ENCODE data around the gene HMOX2.

DNA sequence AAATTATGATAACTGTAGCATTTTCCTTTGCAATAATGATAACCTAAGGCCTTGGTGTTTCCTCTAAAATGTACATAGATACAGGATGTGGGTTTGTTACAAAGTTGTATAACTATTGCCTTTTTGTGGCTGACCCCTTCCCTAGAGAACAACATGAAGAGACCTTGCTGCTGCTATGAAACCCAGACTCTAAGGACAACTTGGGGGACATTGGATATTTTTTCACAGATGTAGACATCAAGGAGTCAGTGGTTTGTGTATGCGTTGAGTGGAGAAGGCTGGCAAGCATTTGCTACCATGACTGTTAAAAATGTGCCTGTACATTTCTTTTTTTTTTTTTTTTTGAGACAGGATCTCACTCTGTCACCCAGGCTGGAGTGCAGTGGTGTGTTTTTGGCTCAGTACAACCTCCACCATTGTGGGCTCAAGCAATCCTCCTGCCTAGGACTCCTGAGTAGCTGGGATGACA lies 12.3 kb downstream of the HMOX2 start:
- TF ChIP-seq, protein P1, sequence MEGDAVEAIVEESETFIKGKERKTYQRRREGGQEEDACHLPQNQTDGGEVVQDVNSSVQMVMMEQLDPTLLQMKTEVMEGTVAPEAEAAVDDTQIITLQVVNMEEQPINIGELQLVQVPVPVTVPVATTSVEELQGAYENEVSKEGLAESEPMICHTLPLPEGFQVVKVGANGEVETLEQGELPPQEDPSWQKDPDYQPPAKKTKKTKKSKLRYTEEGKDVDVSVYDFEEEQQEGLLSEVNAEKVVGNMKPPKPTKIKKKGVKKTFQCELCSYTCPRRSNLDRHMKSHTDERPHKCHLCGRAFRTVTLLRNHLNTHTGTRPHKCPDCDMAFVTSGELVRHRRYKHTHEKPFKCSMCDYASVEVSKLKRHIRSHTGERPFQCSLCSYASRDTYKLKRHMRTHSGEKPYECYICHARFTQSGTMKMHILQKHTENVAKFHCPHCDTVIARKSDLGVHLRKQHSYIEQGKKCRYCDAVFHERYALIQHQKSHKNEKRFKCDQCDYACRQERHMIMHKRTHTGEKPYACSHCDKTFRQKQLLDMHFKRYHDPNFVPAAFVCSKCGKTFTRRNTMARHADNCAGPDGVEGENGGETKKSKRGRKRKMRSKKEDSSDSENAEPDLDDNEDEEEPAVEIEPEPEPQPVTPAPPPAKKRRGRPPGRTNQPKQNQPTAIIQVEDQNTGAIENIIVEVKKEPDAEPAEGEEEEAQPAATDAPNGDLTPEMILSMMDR (IDR thresholded peaks at IDR 0.05), result no peak
- no peak for TF ChIP-seq POLR2A (IDR thresholded peaks at IDR 0.05)
